Measurements from ENCODE around the gene NFE2L2.

GRCh38 chr2:177289824-177290628 lies 25.5 kb upstream of the NFE2L2 start:
- TF ChIP-seq CTCF (conservative IDR thresholded peaks at IDR 0.05; ENCODE audit: low read length) = no peak
- TF ChIP-seq EZH2phosphoT487 (IDR thresholded peaks at IDR 0.05; ENCODE audit: borderline replicate concordance, low read depth, low read length) = no peak
